Liver (tissue), 9 donors: ENCODE results near the gene MBNL2. TPM values are rescaled to one million over a fixed set of nuclear protein-coding genes. Genes with fewer than 3 reads are reported as not detected.

Source experiments
- DNase-seq: peaks from one replicate; pipeline ENCODE4 v3.0.0-alpha.2; 2017; ENCODE audit warnings: low spot score
- H3K27ac ChIP-seq, 2 donors: one replicate each; pipeline ENCODE4 v1.7.0; 2013; ENCODE audit warnings: inconsistent platforms in 2 of 2, low read length in 2 of 2, control low read depth in 1 of 2, low read depth in 1 of 2, mild to moderate bottlenecking in 1 of 2
- H3K27me3 ChIP-seq, 4 donors: one replicate each; pipeline versions ENCODE4 v1.6.1 to v1.7.0; 2013; ENCODE audit warnings: low read length in 3 of 4, inconsistent platforms in 1 of 4, mild to moderate bottlenecking in 1 of 4, moderate library complexity in 1 of 4; ENCODE audit not compliant: control insufficient read depth in 4 of 4, insufficient read depth in 4 of 4
- H3K36me3 ChIP-seq, 4 donors: one replicate each; pipeline versions ENCODE4 v1.6.1 to v1.7.0; 2013; ENCODE audit warnings: low read length in 3 of 4, mild to moderate bottlenecking in 3 of 4, low read depth in 1 of 4, moderate library complexity in 1 of 4; ENCODE audit not compliant: control insufficient read depth in 4 of 4, insufficient read depth in 3 of 4
- H3K4me1 ChIP-seq, 4 donors: one replicate each; pipeline versions ENCODE4 v1.6.1 to v1.7.0; 2013; ENCODE audit warnings: low read length in 3 of 4, mild to moderate bottlenecking in 3 of 4, moderate library complexity in 1 of 4; ENCODE audit not compliant: control insufficient read depth in 4 of 4, insufficient read depth in 4 of 4
- H3K4me3 ChIP-seq, 3 donors: one replicate each; pipeline versions ENCODE4 v1.6.1 to v1.7.0; 2013; ENCODE audit warnings: low read length in 3 of 3, control low read depth in 1 of 3, low read depth in 1 of 3, mild to moderate bottlenecking in 1 of 3
- H3K9ac ChIP-seq, 2 donors: one replicate each; pipeline ENCODE4 v1.7.0; 2013; ENCODE audit warnings: low read length in 2 of 2, mild to moderate bottlenecking in 2 of 2, moderate library complexity in 2 of 2, control low read depth in 1 of 2, low read depth in 1 of 2
- H3K9me3 ChIP-seq, 4 donors: one replicate each; pipeline versions ENCODE4 v1.6.1 to v1.7.0; 2013; ENCODE audit warnings: low read length in 3 of 4; ENCODE audit not compliant: control insufficient read depth in 4 of 4
- EGR1 ChIP-seq, 2 donors: IDR thresholded peaks; 2 replicates each; pipeline ENCODE4 v1.6.1; 2016 to 2018; ENCODE audit warnings: antibody characterized with exemption in 2 of 2, low read depth in 2 of 2
- FOXA1 ChIP-seq: IDR thresholded peaks from 2 replicates; pipeline ENCODE4 v1.6.1; 2016; ENCODE audit warnings: antibody characterized with exemption
- FOXA2 ChIP-seq: IDR thresholded peaks from 2 replicates; pipeline ENCODE4 v1.6.1; 2016; ENCODE audit warnings: antibody characterized with exemption
- GABPA ChIP-seq, 2 donors: IDR thresholded peaks in 1 of 2; conservative IDR thresholded peaks in 1 of 2; 2 replicates each; pipeline ENCODE4 v1.6.1; 2016; ENCODE audit warnings: antibody characterized with exemption in 2 of 2, mild to moderate bottlenecking in 1 of 2, moderate library complexity in 1 of 2
- HNF4A ChIP-seq, 2 donors: conservative IDR thresholded peaks; 2 replicates each; pipeline ENCODE4 v1.6.1; 2016; ENCODE audit warnings: antibody characterized with exemption in 2 of 2, mild to moderate bottlenecking in 2 of 2
- HNF4G ChIP-seq: IDR thresholded peaks from 2 replicates; pipeline ENCODE4 v1.6.1; 2016; ENCODE audit warnings: antibody characterized with exemption
- JUND ChIP-seq, 2 donors: IDR thresholded peaks; 2 replicates each; pipeline ENCODE4 v1.6.1; 2016; ENCODE audit warnings: antibody characterized with exemption in 2 of 2
- NR2F2 ChIP-seq: IDR thresholded peaks from 2 replicates; pipeline ENCODE4 v1.6.1; 2016; ENCODE audit warnings: antibody characterized with exemption
- RAD21 ChIP-seq, 2 donors: IDR thresholded peaks; 2 replicates each; pipeline ENCODE4 v1.6.1; 2016; ENCODE audit warnings: antibody characterized with exemption in 2 of 2, mild to moderate bottlenecking in 2 of 2
- RXRA ChIP-seq, 2 donors: IDR thresholded peaks; 2 replicates each; pipeline ENCODE4 v1.6.1; 2017 to 2018; ENCODE audit warnings: antibody characterized with exemption in 2 of 2, mild to moderate bottlenecking in 1 of 2
- SP1 ChIP-seq: IDR thresholded peaks from 2 replicates; pipeline ENCODE4 v1.6.1; 2018; ENCODE audit warnings: antibody characterized with exemption, mild to moderate bottlenecking
- TAF1 ChIP-seq: conservative IDR thresholded peaks from 2 replicates; pipeline ENCODE4 v1.6.1; 2016; ENCODE audit warnings: antibody characterized with exemption, mild to moderate bottlenecking
- YY1 ChIP-seq: IDR thresholded peaks from 2 replicates; pipeline ENCODE4 v1.6.1; 2016; ENCODE audit warnings: antibody characterized with exemption, mild to moderate bottlenecking
- WGBS: extraction: QIAGEN DNeasy Blood & Tissue Kit; methylation state at CpG from one replicate; pipeline ENCODE4 v1.1.7; 2013; 5-methylcytosine and 5-hydroxymethylcytosine counted together
- polyA plus RNA-seq, 2 donors: library from polyadenylated mRNA; stranded (reverse) in 1 of 2; unstranded in 1 of 2; fragments of 200-250 nt in 1 of 2; fragments of >200 nt in 1 of 2; fragmentation: Nextera tagmentation in 1 of 2; extraction: Ambion mirVana in 1 of 2; gene quantifications; one replicate each; pipeline versions ENCODE4 v1.2.1 to v1.2.3, GENCODE V29; 2013 to 2015
- total RNA-seq, 2 donors: library from RNA; depleted of rRNA; stranded (reverse); fragments of >200 nt; gene quantifications; one replicate each; pipeline ENCODE4 v1.2.3, GENCODE V29; 2014
- TF ChIP-seq, protein P1 (sequence below): IDR thresholded peaks from 2 replicates; pipeline ENCODE4 v1.6.1; 2016; ENCODE audit warnings: antibody characterized with exemption
- TF ChIP-seq, protein P2 (sequence below): IDR thresholded peaks from 2 replicates; pipeline ENCODE4 v1.6.1; 2016; ENCODE audit warnings: antibody characterized with exemption
- TF ChIP-seq, protein P3 (sequence below): fragments of 150-350 bp; IDR thresholded peaks from 2 replicates; pipeline ENCODE4 v1.5.1; 2017; ENCODE audit warnings: improper control_type of control experiment, low read depth, low read length; ENCODE audit not compliant: missing input control
- TF ChIP-seq, protein P4 (sequence below): IDR thresholded peaks from 2 replicates; pipeline ENCODE4 v1.6.1; 2016; ENCODE audit warnings: antibody characterized with exemption, mild to moderate bottlenecking
- TF ChIP-seq, protein P5 (sequence below): IDR thresholded peaks from 2 replicates; pipeline ENCODE4 v1.6.1; 2016; ENCODE audit warnings: antibody characterized with exemption
- donor health status: healthy.
- donor health status: healthy.
- donor health status: healthy.
- donor health status: healthy.
- donor health status: healthy.

The MBNL2 gene
- total and polyA plus RNA-seq, 4 donors: 16.0 to 49.6 (median 36.8) TPM

DNA sequence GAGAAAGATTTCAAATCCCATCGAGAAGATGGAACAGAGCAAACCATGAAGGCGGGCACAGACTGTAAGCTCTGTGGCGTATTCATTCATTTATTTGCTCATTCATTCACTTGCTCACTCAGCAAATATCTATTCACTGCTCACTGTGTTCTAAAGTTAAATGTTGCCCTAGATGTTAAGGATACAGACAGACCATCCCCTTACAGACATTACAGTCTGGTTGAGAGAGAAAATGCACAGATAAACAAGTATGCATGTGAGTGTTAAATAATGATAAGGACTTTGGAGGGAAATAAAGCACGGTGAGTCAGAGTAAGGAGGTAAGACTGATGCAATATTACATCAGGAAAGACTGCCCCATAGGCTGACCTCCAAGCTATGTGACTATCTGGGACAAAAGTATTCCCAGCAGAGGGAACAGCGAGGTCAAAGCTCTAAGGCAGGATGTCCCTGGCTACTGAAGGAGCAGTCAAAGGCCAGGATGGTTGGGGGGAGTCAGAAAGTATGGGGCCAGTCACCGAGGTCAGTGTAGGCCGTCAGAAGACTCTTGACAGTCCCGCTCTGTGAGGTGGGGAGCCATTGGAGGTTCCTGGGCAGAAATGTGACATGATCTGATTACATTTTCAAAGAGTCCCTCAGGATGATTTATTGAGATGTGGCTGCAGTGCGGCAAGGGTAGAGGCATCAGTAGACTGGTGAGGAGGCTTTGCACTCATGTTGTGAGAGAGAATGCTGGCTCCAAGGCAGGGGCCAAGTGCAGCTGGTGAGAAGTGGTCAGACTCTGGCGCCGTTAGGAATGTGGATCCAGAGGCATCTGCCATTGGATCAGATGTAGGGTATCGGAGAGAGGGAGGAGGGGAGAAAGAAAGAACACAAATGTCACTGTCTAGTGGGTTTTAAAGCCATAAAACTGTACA, 37.9 kb downstream of the MBNL2 start (continued):
- peak; percentile 97 to 98 for TF ChIP-seq RXRA (IDR thresholded peaks at IDR 0.05)
- TF ChIP-seq FOXA1: peak; percentile 31
- peak; percentile 97 for TF ChIP-seq SP1
- peak; percentile 50 for TF ChIP-seq FOXA2
- TF ChIP-seq EGR1 (IDR thresholded peaks at IDR 0.05; ENCODE audit: low read depth in 2 of 2): peak in 1 of 2 donors; percentile 57
- no peak for TF ChIP-seq TAF1
- peak; percentile 92 for TF ChIP-seq NR2F2
- TF ChIP-seq JUND (IDR thresholded peaks at IDR 0.05): peak; percentile 98
- TF ChIP-seq GABPA (IDR thresholded peaks at IDR 0.05 in 1 of 2, conservative IDR thresholded peaks at IDR 0.05 in 1 of 2): no peak
- TF ChIP-seq, protein P1, sequence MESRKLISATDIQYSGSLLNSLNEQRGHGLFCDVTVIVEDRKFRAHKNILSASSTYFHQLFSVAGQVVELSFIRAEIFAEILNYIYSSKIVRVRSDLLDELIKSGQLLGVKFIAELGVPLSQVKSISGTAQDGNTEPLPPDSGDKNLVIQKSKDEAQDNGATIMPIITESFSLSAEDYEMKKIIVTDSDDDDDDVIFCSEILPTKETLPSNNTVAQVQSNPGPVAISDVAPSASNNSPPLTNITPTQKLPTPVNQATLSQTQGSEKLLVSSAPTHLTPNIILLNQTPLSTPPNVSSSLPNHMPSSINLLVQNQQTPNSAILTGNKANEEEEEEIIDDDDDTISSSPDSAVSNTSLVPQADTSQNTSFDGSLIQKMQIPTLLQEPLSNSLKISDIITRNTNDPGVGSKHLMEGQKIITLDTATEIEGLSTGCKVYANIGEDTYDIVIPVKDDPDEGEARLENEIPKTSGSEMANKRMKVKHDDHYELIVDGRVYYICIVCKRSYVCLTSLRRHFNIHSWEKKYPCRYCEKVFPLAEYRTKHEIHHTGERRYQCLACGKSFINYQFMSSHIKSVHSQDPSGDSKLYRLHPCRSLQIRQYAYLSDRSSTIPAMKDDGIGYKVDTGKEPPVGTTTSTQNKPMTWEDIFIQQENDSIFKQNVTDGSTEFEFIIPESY: peak; percentile 80
- TF ChIP-seq, protein P2, sequence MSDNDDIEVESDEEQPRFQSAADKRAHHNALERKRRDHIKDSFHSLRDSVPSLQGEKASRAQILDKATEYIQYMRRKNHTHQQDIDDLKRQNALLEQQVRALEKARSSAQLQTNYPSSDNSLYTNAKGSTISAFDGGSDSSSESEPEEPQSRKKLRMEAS: peak; percentile 70

DNA sequence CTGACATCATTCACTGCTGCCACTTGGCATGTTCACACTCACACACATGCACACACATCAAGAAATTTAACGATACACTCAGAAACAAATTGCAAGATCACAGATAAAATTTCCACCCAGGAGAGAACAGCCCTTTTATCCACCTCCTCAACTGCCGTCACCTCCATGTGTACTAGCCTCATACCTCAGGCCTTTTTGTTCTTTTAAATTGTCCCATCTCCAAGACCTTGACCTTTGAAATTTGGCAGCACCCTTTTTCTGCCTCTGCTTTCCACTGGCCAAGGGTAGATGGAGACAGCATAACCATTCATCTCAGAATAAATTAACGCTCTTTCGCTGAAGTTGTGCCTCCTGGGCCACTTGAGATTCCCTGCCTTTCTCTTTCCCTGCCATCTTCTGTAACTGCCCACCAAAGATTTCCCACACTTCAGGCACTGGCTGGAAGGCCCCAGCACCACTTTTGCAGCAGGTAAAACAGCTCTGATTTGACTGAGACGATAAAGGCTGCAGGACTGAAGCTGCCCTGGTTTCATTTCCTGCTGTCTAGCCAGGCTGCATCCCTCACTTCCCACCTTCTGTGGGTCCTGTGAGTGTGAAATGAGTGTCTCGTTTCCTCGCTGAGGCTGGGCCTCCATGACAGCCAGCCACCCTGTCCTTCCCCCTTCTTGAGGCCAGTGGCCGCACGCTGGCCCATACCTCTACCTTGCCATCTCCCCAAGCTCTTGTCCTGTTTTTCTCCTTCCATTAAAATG, 39.3 kb downstream of the MBNL2 start:
- H3K27ac ChIP-seq: peak overlapping the region; percentile 77 to 85

More for the DNA sequence above, 39.3 kb downstream of the MBNL2 start:
- 51% methylated on average over 9 of the region's 9 CpGs for WGBS
- Histone ChIP-seq H3K36me3 (no peaks in the 10 kb centered on the region), H3K4me3 (no peak overlapping the region), H3K4me1 (peaks cover 22 to 58% (median 44%) of the 10 kb centered on the region in 4 donors), H3K27me3 (no peaks in the 10 kb centered on the region), H3K9me3 (no peaks in the 10 kb centered on the region), H3K9ac (no peak overlapping the region)
- peak in 1 of 2 donors; percentile 54 for TF ChIP-seq JUND (IDR thresholded peaks at IDR 0.05)
- peak; percentile 69 for TF ChIP-seq YY1
- TF ChIP-seq, protein P3, sequence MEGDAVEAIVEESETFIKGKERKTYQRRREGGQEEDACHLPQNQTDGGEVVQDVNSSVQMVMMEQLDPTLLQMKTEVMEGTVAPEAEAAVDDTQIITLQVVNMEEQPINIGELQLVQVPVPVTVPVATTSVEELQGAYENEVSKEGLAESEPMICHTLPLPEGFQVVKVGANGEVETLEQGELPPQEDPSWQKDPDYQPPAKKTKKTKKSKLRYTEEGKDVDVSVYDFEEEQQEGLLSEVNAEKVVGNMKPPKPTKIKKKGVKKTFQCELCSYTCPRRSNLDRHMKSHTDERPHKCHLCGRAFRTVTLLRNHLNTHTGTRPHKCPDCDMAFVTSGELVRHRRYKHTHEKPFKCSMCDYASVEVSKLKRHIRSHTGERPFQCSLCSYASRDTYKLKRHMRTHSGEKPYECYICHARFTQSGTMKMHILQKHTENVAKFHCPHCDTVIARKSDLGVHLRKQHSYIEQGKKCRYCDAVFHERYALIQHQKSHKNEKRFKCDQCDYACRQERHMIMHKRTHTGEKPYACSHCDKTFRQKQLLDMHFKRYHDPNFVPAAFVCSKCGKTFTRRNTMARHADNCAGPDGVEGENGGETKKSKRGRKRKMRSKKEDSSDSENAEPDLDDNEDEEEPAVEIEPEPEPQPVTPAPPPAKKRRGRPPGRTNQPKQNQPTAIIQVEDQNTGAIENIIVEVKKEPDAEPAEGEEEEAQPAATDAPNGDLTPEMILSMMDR: no peak
- peak; percentile 87 for TF ChIP-seq SP1
- TF ChIP-seq, protein P4, sequence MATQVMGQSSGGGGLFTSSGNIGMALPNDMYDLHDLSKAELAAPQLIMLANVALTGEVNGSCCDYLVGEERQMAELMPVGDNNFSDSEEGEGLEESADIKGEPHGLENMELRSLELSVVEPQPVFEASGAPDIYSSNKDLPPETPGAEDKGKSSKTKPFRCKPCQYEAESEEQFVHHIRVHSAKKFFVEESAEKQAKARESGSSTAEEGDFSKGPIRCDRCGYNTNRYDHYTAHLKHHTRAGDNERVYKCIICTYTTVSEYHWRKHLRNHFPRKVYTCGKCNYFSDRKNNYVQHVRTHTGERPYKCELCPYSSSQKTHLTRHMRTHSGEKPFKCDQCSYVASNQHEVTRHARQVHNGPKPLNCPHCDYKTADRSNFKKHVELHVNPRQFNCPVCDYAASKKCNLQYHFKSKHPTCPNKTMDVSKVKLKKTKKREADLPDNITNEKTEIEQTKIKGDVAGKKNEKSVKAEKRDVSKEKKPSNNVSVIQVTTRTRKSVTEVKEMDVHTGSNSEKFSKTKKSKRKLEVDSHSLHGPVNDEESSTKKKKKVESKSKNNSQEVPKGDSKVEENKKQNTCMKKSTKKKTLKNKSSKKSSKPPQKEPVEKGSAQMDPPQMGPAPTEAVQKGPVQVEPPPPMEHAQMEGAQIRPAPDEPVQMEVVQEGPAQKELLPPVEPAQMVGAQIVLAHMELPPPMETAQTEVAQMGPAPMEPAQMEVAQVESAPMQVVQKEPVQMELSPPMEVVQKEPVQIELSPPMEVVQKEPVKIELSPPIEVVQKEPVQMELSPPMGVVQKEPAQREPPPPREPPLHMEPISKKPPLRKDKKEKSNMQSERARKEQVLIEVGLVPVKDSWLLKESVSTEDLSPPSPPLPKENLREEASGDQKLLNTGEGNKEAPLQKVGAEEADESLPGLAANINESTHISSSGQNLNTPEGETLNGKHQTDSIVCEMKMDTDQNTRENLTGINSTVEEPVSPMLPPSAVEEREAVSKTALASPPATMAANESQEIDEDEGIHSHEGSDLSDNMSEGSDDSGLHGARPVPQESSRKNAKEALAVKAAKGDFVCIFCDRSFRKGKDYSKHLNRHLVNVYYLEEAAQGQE: peak; percentile 40
- peak; percentile 63 for TF ChIP-seq HNF4G
- TF ChIP-seq NR2F2: peak; percentile 46
- no peak for TF ChIP-seq GABPA (IDR thresholded peaks at IDR 0.05 in 1 of 2, conservative IDR thresholded peaks at IDR 0.05 in 1 of 2)
- no peak for TF ChIP-seq TAF1
- TF ChIP-seq, protein P5, sequence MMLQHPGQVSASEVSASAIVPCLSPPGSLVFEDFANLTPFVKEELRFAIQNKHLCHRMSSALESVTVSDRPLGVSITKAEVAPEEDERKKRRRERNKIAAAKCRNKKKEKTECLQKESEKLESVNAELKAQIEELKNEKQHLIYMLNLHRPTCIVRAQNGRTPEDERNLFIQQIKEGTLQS: no peak
- no peak for TF ChIP-seq FOXA1
- TF ChIP-seq, protein P2: peak; percentile 55
- TF ChIP-seq HNF4A (conservative IDR thresholded peaks at IDR 0.05): peak; percentile 89 to 90
- TF ChIP-seq EGR1 (IDR thresholded peaks at IDR 0.05; ENCODE audit: low read depth in 2 of 2): peak in 1 of 2 donors; percentile 25
- TF ChIP-seq, protein P1: peak; percentile 46
- TF ChIP-seq RAD21 (IDR thresholded peaks at IDR 0.05): peak; percentile 41 to 48
- peak; percentile 73 to 79 for TF ChIP-seq RXRA (IDR thresholded peaks at IDR 0.05)
- no peak for TF ChIP-seq FOXA2
- DNase-seq: no peak
